HepG2 (cell line): ENCODE data around the gene KCNQ5. TPM values are rescaled to one million over a fixed set of nuclear protein-coding genes. Genes with fewer than 3 reads are reported as not detected.

Source experiments
- ATAC-seq: fragments of 200-7000 bp; cut with Tn5 transposase; 3 replicates; pipeline ENCODE4 v1.9.1; 2020; ENCODE audit warnings: mild to moderate bottlenecking, moderate library complexity
- BruUV-seq: library from RNA; stranded (reverse); fragments of 400-500 nt; replicated peaks from 2 replicates; lab custom pipeline; 2021; lab: Mats Ljungman, UMichigan
- CTCF ChIA-PET: fragments of 300-600 bp; formaldehyde crosslinking; extraction: SDS; loops from one replicate; lab custom pipeline; 2021; ENCODE audit warnings: low total read pairs, inconsistent platforms, low intra/inter-chr PET ratio; lab: Yijun Ruan, JAX
- POLR2A ChIA-PET: fragments of 350-600 bp; sonication (Branson Sonifier 250); formaldehyde crosslinking; loops from one replicate; lab custom pipeline; 2020; ENCODE audit warnings: antibody characterized with exemption, inconsistent platforms; lab: Yijun Ruan, JAX
- DNase-seq: peaks from one replicate; pipeline ENCODE4 v3.0.0-alpha.2; 2015; ENCODE audit warnings: low spot score
- FAIRE-seq: peaks from 3 replicates; lab custom pipeline; 2011; peaks lifted over from hg19 to GRCh38; lab: Jason Lieb, UNC
- H2AFZ ChIP-seq: one replicate; pipeline ENCODE4 v1.6.1; 2011; ENCODE audit warnings: low read length, inconsistent platforms
- H3K27ac ChIP-seq: fragments of 300-600 bp; 3 replicates; pipeline ENCODE4 v1.8.0; 2011; ENCODE audit warnings: mixed run types, mild to moderate bottlenecking, mixed read lengths, low read length, inconsistent platforms; ENCODE audit not compliant: insufficient read depth; ENCODE audit errors: extremely low read length
- H3K27me3 ChIP-seq, 2 experiments: fragments of 200-600 bp in 1 of 2; 2 replicates in 1 of 2; 3 replicates in 1 of 2; pipeline versions ENCODE4 v1.6.0 to v1.8.0; 2011; ENCODE audit warnings: low read length in 2 of 2, mild to moderate bottlenecking in 2 of 2, moderate library complexity in 2 of 2, inconsistent platforms in 1 of 2; ENCODE audit not compliant: insufficient read depth in 2 of 2, control insufficient read depth in 1 of 2
- H3K36me3 ChIP-seq, 2 experiments: fragments of 200-600 bp in 1 of 2; replicated peaks in 1 of 2; 2 replicates in 1 of 2; 3 replicates in 1 of 2; pipeline versions ENCODE4 v1.5.1 to v1.8.0; 2011; ENCODE audit warnings: low read length in 2 of 2, inconsistent platforms in 1 of 2; ENCODE audit not compliant: insufficient read depth in 2 of 2, control insufficient read depth in 1 of 2
- H3K4me1 ChIP-seq: 2 replicates; pipeline ENCODE4 v1.5.1; 2012; ENCODE audit warnings: low read length, inconsistent platforms; ENCODE audit not compliant: insufficient read depth
- H3K4me2 ChIP-seq: 2 replicates; pipeline ENCODE4 v1.6.0; 2011; ENCODE audit warnings: low read depth, low read length, inconsistent platforms
- H3K4me3 ChIP-seq, 3 experiments: fragments of 200-600 bp in 1 of 3; sonication (generic), shearing (Covaris generic) in 1 of 3; replicated peaks in 1 of 3; 2 replicates each; pipeline ENCODE4 v1.5.1; 2011 to 2016; ENCODE audit warnings: low read length in 3 of 3, inconsistent platforms in 2 of 3, low read depth in 2 of 3, mild to moderate bottlenecking in 2 of 3, control low read depth in 1 of 3, mixed read lengths in 1 of 3; ENCODE audit not compliant: insufficient read depth in 1 of 3
- H3K79me2 ChIP-seq: one replicate; pipeline ENCODE4 v1.6.1; 2011; ENCODE audit warnings: low read length, inconsistent platforms; ENCODE audit not compliant: insufficient read depth
- H3K9ac ChIP-seq: 2 replicates; pipeline ENCODE4 v1.6.0; 2011; ENCODE audit warnings: mild to moderate bottlenecking, low read depth, low read length, inconsistent platforms; ENCODE audit not compliant: insufficient read depth
- H3K9me3 ChIP-seq: 2 replicates; pipeline ENCODE4 v1.5.1; 2012; ENCODE audit warnings: mild to moderate bottlenecking, low read length
- H4K20me1 ChIP-seq: 2 replicates; pipeline ENCODE4 v1.6.0; 2011; ENCODE audit warnings: inconsistent platforms, mild to moderate bottlenecking, low read length, moderate library complexity; ENCODE audit not compliant: insufficient read depth
- CCAR2 ChIP-seq: fragments of 200-400 bp; formaldehyde crosslinking; optimal IDR thresholded peaks from 2 replicates; pipeline ENCODE3; 2018; ENCODE audit warnings: low read depth, mild to moderate bottlenecking, low read length, moderate library complexity
- DPF2 ChIP-seq: sonication (generic); formaldehyde crosslinking; IDR thresholded peaks from 2 replicates; pipeline ENCODE4 v1.4.0; 2020; ENCODE audit warnings: mild to moderate bottlenecking, low read depth, missing genetic modification reagents, borderline replicate concordance
- HES4 ChIP-seq: sonication (generic); formaldehyde crosslinking; IDR thresholded peaks from 2 replicates; pipeline ENCODE4 v1.9.0; 2021; ENCODE audit warnings: mild to moderate bottlenecking, missing genetic modification reagents, borderline replicate concordance
- IKZF4 ChIP-seq: sonication (generic); formaldehyde crosslinking; IDR thresholded peaks from 2 replicates; pipeline ENCODE4 v1.5.1; 2020; ENCODE audit warnings: borderline replicate concordance, mild to moderate bottlenecking, low read depth, missing genetic modification reagents; ENCODE audit errors: not compliant biosample characterization
- LCORL ChIP-seq, 2 experiments: fragments of 450-650 bp in 1 of 2; sonication (generic) in 1 of 2; formaldehyde crosslinking in 1 of 2; IDR thresholded peaks; 2 replicates each; pipeline versions ENCODE4 v1.5.0 to v1.6.1; 2017 to 2020; ENCODE audit warnings: antibody characterized with exemption in 1 of 2, missing genetic modification reagents in 1 of 2
- NFIB ChIP-seq: sonication (generic); formaldehyde crosslinking; IDR thresholded peaks from 2 replicates; pipeline ENCODE4 v1.9.0; 2021; ENCODE audit warnings: missing genetic modification reagents, mild to moderate bottlenecking, borderline replicate concordance
- ZNF350 ChIP-seq: sonication (generic); formaldehyde crosslinking; IDR thresholded peaks from 2 replicates; pipeline ENCODE4 v1.4.0; 2020; ENCODE audit warnings: mild to moderate bottlenecking, low read depth, missing genetic modification reagents, borderline replicate concordance
- ZNF569 ChIP-seq: sonication (generic); formaldehyde crosslinking; IDR thresholded peaks from 2 replicates; pipeline ENCODE4 v1.5.0; 2020; ENCODE audit warnings: mild to moderate bottlenecking, missing genetic modification reagents, moderate library complexity, borderline replicate concordance
- WGBS: methylation state at CpG from one replicate; pipeline ENCODE4 v1.1.6; 2017; ENCODE audit warnings: low lambda C conversion rate; 5-methylcytosine and 5-hydroxymethylcytosine counted together
- in situ Hi-C: cut with HindIII; loops from 2 replicates; pipeline ENCODE4 v1.10.0; 2017; ENCODE audit warnings: low pct_unique_long_range_greater_than_20kb; ENCODE audit not compliant: extremely low pct_ligation_motif_present
- intact Hi-C: fragments of 100-400 bp; cut with micrococcal nuclease; formaldehyde crosslinking; loops from one replicate; pipeline ENCODE4 v1.10.0; 2022; ENCODE audit not compliant: unreplicated experiment
- polyA plus RNA-seq, 8 experiments: library from polyadenylated mRNA; depleted of rRNA in 3 of 8; stranded (reverse) in 7 of 8; unstranded in 1 of 8; fragments of >200 nt; fragmentation: Illumina TruSeq in 4 of 8; extraction: Trizol in 4 of 8; gene quantifications; 2 replicates each; pipeline versions ENCODE4 v1.2.1 to v1.2.3, GENCODE V29; 2011 to 2016; ENCODE audit warnings: low read depth in 4 of 8, missing spikeins in 1 of 8, mixed read lengths in 1 of 8; ENCODE audit not compliant: insufficient read depth in 1 of 8
- total RNA-seq, 5 experiments: library from RNA; depleted of rRNA; stranded (reverse); fragments of >200 nt; fragmentation: Illumina TruSeq; extraction: Trizol; gene quantifications; 2 replicates each; pipeline ENCODE4 v1.2.3, GENCODE V29; 2016; ENCODE audit warnings: low read depth in 1 of 5

Gene KCNQ5
- total and polyA plus RNA-seq, 2 of the 13 experiments (the other 11 are each of a cell fraction or from before 2014, with no cell fraction given) = 0.04 TPM; not detected in 1

DNA sequence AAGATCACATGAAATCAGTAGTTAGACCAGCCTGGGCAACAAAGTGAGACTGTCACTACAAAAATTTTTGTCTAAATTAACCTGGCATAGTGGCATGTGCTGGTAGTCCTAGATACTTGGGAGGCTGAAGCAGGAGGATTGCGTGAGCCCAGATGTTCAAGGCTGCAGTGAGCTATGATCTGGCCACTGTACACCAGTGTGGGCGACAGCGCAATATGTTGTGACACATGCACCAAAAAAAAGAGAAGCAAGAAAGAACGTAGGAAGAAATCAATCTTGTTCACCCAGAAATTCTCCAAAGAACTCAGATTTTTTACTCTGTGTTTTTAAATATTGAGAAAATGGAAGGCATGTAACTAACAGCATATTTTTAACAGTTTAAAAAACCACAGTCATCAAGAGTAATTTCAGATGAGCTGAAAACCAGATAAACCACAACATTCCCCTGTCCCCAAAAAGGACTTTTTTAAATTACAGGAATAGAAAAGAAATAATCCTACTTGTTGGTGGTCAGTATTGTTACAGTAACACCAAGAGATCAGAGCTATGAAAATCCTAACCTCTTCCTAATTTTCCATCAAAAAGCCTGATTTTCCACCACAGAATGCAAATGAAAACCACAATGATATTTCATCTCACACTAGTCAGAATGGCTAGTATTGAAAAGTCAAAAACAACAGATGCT, 363.3 kb downstream of the KCNQ5 start:
- DNase-seq = no peak
- no peak overlapping the region for H3K4me3 ChIP-seq
- no peaks in the 10 kb centered on the region for H3K79me2 ChIP-seq
- no peak overlapping the region for H3K9ac ChIP-seq
- no peaks in the 10 kb centered on the region for H3K9me3 ChIP-seq
- H4K20me1 ChIP-seq = no peaks in the 10 kb centered on the region
- FAIRE-seq = no peak
- peaks cover 16% of the 10 kb centered on the region; the same call in 1 of the 2 replicates for H3K4me1 ChIP-seq
- ATAC-seq = peak; percentile 27; the same call in 2 of the 3 replicates
- no peaks in the 10 kb centered on the region for H3K27me3 ChIP-seq
- 64% methylated on average over 4 of the region's 4 CpGs for WGBS
- intact Hi-C loops (loop anchor here (5.0 kb wide), 1 partner anchor 618 kb away; no protein-coding TSS in a partner anchor), in situ Hi-C loops (no loop called here)
- ChIA-PET CTCF (no interaction called here), POLR2A (no interaction called here)
- H3K4me2 ChIP-seq = no peak overlapping the region
- BruUV-seq = no TSS peak
- no peaks in the 10 kb centered on the region for H3K36me3 ChIP-seq
- TF ChIP-seq ZNF569 (no peak), ZNF350 (no peak), HES4 (CRISPR knock-in tag) (no peak), DPF2 (CRISPR knock-in tag) (no peak), IKZF4 (CRISPR knock-in tag) (no peak), LCORL (IDR thresholded peaks at IDR 0.05) (no peak), LCORL (CRISPR knock-in tag; IDR thresholded peaks at IDR 0.05) (no peak), NFIB (CRISPR knock-in tag) (no peak), CCAR2 (no peak)
- no peak overlapping the region for H2AFZ ChIP-seq
- H3K27ac ChIP-seq = no peak overlapping the region
